Ishikawa (cell line): ENCODE data around the gene REXO1.

Experiments used
- CEBPB ChIP-seq: IDR thresholded peaks from 2 replicates; pipeline ENCODE4 v1.6.1; 2012
- EP300 ChIP-seq: IDR thresholded peaks from 2 replicates; pipeline ENCODE4 v1.6.1; 2012; ENCODE audit warnings: borderline replicate concordance
- RAD21 ChIP-seq: IDR thresholded peaks from 2 replicates; pipeline ENCODE4 v1.6.1; 2012; ENCODE audit warnings: low read depth
- TAF1 ChIP-seq: IDR thresholded peaks from 2 replicates; pipeline ENCODE4 v1.6.1; 2012; ENCODE audit warnings: low read depth, mild to moderate bottlenecking
- USF1 ChIP-seq: IDR thresholded peaks from 2 replicates; pipeline ENCODE4 v1.6.1; 2012

- TF ChIP-seq USF1: no peak
- no peak for TF ChIP-seq RAD21
- no peak for TF ChIP-seq EP300
- no peak for TF ChIP-seq CEBPB
- no peak for TF ChIP-seq TAF1
Measured at GRCh38 chr19:1809678-1810077, 38.6 kb downstream of the REXO1 start.
